ENCODE measurements around the gene CAMTA1. TPM values are rescaled to one million over a fixed set of nuclear protein-coding genes. Genes with fewer than 3 reads are reported as not detected.
"Not testable (repeated sequence)": the region's sequence is repeated elsewhere in the genome, so short reads cannot be mapped to it uniquely, and the experiment has no call there.

Gene CAMTA1
- total RNA-seq, 6 experiments from 2014 or later = 78.1 to 96.6 (median 86.1) TPM

- Mint-ChIP-seq H3K9me3 (no peaks in the 10 kb centered on the region), H3K27me3 (ENCODE audit: insufficient read depth) (peaks cover 24% of the 10 kb centered on the region), H3K4me1 (ENCODE audit: low read depth) (no peaks in the 10 kb centered on the region), H3K4me3 (no peak overlapping the region; the same call in 1 of the 2 replicates), H3K36me3 (ENCODE audit: low read depth) (no peaks in the 10 kb centered on the region), H3K27ac (no peak overlapping the region)
- DNase-seq = no peak
- no peak for TF ChIP-seq CTCF (IDR thresholded peaks at IDR 0.05)
Observed at GRCh38 chr1:7703321-7704213, 918.3 kb downstream of the CAMTA1 start.

DNA sequence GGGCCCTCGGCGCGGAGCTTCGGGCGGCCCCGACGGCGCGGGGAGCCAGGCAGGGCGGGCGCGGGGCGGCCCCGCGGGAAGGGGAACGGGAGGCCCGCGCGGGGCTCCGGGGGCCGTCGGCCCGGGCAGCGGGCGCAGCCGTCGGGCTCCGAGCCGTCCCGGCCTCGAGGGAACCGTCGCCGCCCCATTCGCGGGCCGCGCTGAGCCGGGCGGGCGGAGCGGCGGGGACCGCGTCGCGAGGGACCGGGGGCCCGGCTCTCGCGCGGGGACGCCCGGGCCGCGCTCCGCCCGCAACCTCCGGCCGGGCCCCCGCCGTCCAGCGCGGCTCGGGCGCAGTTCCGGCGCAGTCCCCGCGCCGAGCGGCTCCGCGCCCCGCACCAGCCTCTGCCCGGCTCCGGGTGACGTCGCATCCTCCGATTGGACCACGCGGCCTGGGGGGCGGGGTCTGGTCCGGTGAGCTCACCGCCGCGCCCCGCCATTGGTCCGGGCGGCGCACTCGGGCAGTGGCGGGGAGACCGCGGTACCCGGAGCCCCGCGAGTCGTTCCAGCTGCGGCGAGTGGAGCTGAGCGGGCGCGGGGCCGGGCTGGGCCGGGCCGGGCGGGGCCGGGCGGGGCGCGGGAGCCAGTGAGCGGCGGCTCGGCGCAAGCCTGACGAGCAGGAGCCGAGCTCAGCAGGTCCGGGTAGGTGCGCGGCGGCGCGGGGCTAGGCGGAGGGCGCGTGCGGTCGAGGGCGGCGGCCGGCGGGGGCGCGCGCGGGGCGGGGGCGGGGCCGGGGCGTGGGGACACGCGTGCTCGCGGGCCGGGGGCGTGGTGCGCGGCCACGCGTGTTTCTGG, 919.2 kb downstream of the CAMTA1 start:
- Mint-ChIP-seq H3K9me3 (no peaks in the 10 kb centered on the region), H3K36me3 (ENCODE audit: low read depth) (no peaks in the 10 kb centered on the region), H3K4me1 (ENCODE audit: low read depth) (no peaks in the 10 kb centered on the region), H3K4me3 (no peak overlapping the region), H3K27ac (no peak overlapping the region), H3K27me3 (ENCODE audit: insufficient read depth) (peaks cover 24% of the 10 kb centered on the region)
- peak; percentile 48 for DNase-seq
- TF ChIP-seq CTCF (IDR thresholded peaks at IDR 0.05) = no peak

DNA sequence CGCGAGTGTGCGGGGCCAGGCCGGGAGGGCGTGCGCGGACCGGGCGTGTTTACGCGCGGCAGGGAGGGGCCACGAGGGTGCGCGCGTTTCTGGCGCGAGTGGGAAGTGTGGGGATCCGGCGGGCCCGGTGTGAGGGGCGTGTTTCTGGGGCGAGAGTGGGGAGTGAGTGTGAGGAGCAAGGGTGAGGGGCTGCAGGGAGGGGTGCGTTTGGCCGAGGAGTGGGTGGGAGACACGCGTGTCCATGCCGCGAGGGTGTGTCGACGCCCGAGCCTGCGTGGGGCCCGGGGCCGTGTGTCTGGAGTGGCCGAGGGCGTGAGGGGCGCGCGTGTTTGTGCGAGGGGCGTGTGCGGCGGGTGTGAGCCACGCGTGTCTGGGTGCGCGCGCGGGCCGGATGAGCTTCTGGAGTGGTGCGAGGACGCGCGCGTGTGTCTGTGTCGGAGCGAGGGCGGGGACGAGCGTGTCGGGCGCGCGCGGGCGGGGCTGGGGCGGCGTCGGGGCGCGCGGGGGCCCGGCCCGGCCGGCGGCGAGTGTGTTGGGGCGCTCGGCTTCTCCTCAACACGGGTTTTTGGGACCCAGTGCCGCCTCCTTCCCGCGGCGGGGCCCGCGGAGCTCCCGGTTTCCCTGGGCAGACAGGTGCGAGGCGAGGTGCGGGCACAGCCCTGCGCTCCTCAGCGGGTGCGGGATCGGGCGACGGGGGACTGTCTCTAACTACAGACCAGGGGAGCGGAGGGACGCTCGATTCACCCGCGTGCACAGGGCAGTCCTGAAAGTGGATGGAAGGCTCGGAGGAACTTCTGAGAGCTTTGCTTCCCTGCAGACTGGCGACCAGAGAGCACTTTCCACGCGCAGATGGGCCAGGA, 920.0 kb downstream of the CAMTA1 start:
- Mint-ChIP-seq H3K9me3 (no peaks in the 10 kb centered on the region), H3K4me1 (ENCODE audit: low read depth) (no peaks in the 10 kb centered on the region), H3K4me3 (no peak overlapping the region; the same call in 1 of the 2 replicates), H3K36me3 (ENCODE audit: low read depth) (no peaks in the 10 kb centered on the region), H3K27ac (no peak overlapping the region), H3K27me3 (ENCODE audit: insufficient read depth) (peaks cover 24% of the 10 kb centered on the region)
- DNase-seq = no peak
- TF ChIP-seq CTCF (IDR thresholded peaks at IDR 0.05) = no peak

DNA sequence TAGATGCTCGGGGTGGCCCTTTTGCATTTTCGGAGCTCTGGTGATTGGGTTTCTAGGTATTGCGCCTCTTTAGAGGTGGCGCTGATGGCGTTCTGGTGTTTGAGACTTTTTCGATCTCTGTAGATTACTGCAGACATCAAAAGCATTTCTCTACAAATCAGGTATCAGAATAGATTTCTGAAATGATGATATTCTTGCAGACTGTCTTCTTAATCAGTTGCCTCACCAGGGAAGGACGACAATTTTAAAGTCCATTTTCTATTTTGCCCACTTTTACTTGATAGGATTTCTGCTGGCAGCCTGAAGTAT, 920.6 kb downstream of the CAMTA1 start:
- TF ChIP-seq CTCF (IDR thresholded peaks at IDR 0.05) = no peak
- Mint-ChIP-seq H3K9me3 (no peaks in the 10 kb centered on the region), H3K27me3 (ENCODE audit: insufficient read depth) (peaks cover 24% of the 10 kb centered on the region), H3K4me1 (ENCODE audit: low read depth) (no peaks in the 10 kb centered on the region), H3K27ac (no peak overlapping the region), H3K4me3 (no peak overlapping the region; the same call in 1 of the 2 replicates), H3K36me3 (ENCODE audit: low read depth) (no peaks in the 10 kb centered on the region)
- DNase-seq = no peak

DNA sequence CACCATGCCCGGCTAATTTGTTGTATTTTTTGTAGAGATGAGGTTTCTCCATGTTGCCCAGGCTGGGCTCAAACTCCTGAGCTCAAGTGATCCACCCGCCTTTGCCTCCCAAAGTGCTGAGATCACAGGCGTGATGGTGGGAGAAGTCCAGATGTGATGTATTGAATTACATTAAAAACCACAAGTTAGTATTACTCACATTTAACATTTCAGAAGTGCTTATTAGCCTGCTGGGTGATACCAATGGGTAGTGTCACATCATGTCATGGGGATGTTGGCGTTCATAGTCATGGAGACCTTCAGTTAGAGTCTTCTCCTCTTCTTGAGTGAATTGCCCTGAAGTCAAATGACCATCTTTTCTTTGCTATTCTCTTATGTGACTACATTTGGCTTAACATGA, 922.3 kb downstream of the CAMTA1 start:
- no peak for TF ChIP-seq CTCF (IDR thresholded peaks at IDR 0.05)
- no peaks in the 10 kb centered on the region for H3K36me3 Mint-ChIP-seq (ENCODE audit: low read depth)
- H3K9me3 Mint-ChIP-seq = no peaks in the 10 kb centered on the region
- peak; percentile 4 for DNase-seq
- peaks cover 17% of the 10 kb centered on the region for H3K27me3 Mint-ChIP-seq (ENCODE audit: insufficient read depth)
- no peak overlapping the region for H3K27ac Mint-ChIP-seq
- H3K4me1 Mint-ChIP-seq (ENCODE audit: low read depth) = no peaks in the 10 kb centered on the region
- no peak overlapping the region for H3K4me3 Mint-ChIP-seq

DNA sequence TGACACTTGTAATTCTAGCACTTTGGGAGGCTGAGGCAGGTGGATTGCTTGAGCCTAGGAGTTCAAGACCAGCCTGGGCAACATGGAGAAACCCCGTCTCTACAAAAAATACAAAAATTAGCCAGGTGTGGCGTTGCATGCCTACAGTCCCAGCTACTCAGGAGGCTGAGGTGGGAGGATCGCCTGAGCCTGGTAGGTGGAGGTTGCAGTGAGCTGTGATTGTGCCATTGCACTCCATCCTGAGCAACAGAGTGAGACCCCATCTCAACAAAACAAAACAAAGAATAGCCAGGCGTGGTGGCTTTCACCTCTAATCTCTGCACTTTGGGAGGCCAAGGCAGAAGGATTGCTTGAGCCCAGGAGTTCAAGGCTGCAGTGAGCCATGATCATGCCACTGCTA, 922.8 kb downstream of the CAMTA1 start:
- not testable (repeated sequence) for H3K9me3 Mint-ChIP-seq; H3K4me1 Mint-ChIP-seq (ENCODE audit: low read depth); H3K4me3 Mint-ChIP-seq; DNase-seq; H3K27ac Mint-ChIP-seq; H3K36me3 Mint-ChIP-seq (ENCODE audit: low read depth)
- peaks cover 20% of the 10 kb centered on the region for H3K27me3 Mint-ChIP-seq (ENCODE audit: insufficient read depth)
